Germinal center (tissue), 1 donor: Measurements from ENCODE around the gene SPPL3.

Experiments used
- DNase-seq: peaks from one replicate; pipeline ENCODE4 v3.0.0; 2012; ENCODE audit warnings: mixed read lengths, low spot score

SPPL3 gene

DNA sequence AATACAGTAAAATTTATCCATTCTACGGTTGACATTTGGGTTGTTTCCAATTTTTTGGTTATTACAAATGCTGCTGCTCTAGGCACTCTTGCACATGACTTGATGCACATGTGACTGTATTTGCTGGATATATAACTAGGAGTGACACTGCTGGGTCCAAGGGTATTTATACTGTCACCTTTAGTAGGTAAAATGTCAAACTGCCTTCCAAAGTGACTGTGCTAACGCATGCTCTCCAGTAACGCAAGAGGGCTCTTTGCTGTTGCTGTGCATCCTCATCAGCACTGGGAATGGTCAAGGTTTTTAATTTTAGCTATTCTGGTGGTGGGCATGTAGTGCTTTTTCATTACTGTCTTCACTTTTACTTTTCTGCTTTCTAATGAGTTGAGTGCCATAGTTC lies 116.3 kb downstream of the SPPL3 start:
- no peak for DNase-seq

DNA sequence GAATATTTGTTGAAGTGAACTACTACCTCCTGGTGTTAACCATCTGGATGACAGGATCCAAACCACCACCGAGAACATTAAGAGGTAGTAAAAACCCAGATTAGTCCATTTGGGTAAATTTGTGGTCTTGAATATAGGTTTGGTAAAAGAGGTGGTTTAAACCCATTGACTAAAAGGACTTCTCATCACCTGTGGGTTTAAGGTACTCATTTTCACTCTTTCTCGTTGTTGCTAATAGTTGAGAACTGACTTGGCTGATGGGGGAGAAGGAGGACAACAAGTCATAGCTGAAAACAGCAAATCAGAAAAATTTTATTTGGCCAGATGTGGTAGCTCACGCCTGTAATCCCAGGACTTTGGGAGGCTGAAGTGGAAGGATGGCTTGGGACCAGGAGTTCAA lies 119.4 kb downstream of the SPPL3 start:
- no peak for DNase-seq

DNA sequence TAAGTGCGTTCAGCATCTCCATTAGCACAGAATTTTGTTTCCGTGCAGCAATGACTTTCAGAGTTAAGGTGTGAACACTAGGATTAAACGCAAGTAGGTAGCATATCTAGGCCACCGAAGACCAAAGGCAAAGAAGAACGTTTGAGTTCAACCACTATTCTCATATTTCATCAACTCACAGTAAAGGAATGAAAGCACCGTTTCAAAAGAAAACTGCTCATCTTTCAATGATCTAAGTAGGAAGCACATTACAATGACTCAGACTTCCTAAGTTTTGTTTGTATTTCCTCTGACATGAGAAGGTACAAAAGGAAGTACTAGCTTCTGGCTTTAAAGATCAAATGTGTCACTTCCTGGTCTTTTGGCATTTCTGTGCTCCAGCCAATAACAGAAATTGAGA lies 121.0 kb downstream of the SPPL3 start:
- no peak for DNase-seq

DNA sequence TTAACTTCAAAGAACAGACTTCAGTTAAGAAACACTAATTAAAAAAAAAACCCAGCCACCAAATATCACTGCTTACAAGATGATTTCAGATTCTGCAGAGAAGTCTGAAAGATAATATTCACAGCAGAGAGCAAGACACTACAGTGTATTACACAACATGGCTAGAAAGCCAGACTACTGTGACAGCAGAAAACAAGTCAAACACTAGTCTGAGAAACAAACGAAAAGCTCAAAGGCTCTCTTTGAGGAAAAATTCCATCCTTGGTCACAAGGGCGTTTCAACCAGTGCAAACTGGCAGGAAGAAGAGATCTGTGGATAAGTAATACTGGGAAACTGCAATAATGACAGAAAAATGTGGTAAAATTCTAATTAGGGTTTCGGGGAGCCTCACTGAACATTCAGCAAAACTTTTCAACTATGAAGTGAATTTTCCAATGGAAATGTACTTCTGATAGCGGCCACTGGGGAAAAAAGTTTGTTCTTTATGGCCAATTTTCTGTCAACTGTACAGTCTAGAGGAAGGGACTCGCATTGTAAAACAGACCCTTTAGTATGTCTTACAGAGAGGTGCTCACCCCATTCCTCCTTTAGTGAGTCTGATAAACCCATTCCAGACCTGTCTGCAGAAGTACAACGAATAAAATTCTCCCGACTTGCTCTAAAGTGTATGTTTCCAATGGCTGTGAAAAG lies 128.2 kb downstream of the SPPL3 start:
- no peak for DNase-seq

DNA sequence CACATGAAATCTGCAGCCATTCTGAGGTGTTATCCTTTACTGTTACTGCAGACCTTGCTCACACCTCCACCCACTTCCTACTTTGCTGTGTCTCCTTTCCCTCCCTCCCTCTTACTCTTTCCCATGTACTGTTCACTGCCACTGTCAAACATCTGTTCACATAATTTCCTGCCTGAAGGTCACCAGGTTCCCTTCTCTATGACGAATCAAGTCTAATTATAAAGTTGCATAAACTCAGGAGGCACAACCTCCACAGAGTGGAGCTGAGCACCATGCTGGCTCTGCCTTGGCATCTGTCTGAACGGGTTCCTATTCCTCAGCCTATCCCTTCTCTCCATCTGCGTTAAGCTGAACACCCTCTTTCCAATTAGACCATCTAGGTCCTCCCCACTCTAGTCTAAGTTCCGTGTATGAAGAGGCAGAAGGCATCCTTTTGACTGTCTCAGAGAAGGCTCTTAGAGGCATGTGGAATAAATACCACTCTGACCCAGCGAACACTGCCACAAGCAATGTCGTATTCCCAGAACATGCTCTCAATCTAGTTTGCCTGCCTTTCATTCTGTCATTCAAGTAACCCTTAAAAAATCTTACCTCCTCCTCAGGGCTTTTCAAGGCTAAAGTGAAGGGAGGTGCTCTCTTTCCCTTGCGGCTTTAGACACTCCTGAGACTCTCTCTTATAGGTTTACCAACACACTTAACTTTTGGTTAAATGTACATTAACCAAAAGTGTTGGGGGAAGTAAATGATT lies 129.8 kb downstream of the SPPL3 start:
- no peak for DNase-seq

DNA sequence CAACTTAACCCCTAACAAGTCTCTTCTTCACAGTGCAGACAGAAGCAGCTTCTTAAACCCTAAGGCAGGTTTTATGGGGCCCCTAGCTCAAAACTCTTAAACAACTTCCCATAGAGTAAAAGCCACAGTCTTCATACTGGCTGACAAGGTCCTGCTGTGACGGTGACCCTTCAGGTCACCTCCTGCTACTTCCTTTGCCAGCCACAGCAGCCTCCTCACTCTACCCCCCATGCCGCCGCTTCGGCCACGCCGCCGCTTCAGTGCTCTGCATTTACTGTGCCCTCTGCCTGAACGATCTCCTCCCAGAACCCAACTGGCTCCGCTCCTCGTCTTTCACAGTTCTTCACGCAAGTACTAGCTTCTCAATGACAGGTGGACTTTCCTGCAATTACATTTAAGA lies 133.1 kb downstream of the SPPL3 start:
- no peak for DNase-seq

DNA sequence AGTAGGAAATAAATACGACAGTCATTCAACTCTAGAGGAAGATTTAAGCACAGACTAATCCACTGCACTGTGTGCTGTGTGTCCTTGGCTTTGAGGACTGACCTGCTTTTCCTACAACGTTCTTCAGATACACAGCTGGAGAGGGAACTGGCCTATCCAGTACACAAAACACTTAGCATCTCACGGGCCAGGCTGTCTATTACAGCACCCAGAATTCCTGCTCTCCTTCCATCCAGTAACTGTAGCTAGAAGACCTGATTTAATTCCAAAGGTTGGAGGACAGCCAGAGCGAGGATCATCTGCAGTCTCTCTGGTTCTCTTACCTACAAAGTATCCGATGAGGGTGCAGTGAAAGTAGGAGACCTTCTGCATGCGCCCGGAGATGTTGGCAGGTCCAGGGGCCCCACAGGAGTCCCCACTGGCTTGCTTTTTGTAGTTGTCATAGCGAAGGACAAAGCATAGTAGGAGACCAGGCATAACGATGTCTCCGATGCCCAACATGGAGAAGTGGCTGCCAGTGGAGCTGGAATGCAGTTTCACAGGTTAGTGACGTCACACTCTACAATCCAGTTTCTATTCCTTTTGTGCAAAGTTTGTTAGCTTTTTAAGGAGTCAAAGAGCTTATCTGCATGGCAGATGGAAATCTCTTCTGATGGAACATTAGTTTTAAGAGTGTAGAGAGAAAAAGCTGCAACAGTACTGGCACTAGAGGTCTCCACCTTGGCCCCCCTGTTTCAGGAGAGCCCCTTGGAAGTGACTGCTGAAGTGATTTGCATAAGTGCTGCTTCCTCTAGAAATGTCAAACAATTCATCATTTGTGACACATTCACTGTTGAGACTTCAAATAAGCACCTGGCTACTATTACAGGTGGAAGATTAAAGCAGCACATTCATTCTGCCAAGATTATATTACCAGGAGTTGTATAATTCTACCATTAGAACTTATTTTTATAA lies 136.8 kb downstream of the SPPL3 start:
- DNase-seq, result peak; percentile 18

DNA sequence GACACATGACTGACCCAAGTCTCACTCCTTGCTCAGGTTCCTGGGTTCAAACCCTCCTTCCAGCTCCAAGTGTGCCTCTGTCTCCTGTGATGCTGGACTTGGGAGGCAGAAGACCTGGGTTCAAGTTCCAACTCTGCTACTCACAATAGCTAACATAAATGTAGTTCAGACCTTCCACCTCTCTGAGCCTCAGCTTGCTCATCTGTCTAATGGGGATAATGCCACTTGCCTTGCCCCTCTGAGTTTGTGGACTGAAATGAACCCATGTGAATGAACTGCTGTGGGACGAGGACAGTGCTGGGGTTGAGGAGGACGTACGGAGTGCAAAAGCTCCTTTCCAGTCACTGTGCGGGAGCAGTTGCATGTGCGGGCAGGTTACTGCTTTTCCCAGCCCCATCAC lies 137.6 kb downstream of the SPPL3 start:
- DNase-seq, result no peak

DNA sequence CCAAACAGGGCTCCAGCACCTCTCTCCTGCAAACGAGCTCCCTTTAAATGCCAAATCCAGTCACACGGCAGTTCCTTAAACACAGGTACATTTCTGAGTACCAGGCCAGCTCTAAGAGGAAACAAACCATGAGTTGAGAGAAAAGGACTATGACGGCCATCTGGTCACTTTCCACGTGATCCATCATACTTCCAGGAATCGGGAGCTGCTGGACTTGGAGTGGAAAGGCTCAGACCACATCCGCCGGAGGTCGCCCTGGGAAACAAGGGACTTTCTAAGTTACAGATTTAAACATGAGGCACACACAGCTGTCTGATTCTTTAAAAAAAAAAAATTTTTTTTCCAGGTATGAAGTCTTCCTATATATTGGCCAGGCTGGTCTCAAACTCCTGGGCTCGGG lies 139.3 kb downstream of the SPPL3 start:
- no peak for DNase-seq

DNA sequence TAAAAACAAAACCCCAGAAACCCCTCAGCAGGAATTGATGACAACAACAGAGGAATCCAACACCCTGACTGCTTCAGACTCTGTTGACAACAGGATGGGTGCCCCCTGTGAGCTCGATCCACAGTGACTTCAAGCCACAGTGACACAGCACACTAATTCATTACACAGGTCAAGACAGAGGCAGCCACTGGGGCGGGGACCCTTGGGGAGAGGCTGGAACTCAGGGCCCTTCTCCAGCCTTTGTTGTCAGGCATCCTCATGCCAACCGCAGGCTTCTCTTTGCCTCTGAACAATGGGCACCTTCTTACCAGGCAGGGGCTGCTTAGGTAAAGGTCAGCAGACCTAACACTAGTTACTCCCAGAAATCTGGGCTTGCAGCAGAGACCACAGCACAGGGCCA lies 140.9 kb downstream of the SPPL3 start:
- DNase-seq, result no peak

DNA sequence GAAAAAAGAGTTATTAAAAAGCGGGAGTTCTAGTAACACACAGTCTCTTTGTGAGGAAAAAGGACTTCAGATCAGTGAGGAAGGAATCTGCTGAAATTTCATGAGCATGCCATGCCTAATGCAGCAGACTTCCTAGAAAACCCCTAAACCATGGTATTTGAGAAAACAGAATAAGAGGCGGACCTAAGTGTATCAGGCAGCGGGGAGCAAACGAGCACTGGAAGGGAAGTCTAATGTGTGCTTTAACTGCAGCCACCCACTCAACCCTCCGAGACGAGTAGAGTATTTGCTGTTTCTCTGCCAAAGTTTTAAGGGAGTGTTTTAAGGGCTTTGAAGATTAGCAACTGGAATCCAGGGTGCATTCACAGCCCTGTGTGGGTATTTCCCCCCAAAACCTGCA lies 142.1 kb downstream of the SPPL3 start:
- no peak for DNase-seq

DNA sequence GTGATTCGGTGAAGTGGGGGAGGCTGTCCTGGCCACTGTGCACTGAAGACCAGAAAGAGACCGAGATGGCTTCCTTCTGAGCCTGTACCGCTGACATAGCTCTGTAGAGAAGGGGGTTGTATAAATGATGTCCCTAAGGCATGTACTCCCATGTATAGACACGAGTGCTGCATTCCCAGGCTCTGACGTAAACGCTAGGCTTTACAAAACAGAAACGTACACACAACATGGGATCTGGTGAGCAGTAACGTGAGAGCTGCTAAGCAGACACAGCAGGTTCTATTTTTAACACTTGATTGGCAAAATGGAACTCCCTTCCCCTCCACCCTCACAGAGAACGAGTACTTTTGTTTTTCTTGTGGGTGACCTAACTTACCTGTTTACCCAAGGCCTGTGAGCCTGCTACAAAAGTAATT lies 142.6 kb downstream of the SPPL3 start:
- no peak for DNase-seq

DNA sequence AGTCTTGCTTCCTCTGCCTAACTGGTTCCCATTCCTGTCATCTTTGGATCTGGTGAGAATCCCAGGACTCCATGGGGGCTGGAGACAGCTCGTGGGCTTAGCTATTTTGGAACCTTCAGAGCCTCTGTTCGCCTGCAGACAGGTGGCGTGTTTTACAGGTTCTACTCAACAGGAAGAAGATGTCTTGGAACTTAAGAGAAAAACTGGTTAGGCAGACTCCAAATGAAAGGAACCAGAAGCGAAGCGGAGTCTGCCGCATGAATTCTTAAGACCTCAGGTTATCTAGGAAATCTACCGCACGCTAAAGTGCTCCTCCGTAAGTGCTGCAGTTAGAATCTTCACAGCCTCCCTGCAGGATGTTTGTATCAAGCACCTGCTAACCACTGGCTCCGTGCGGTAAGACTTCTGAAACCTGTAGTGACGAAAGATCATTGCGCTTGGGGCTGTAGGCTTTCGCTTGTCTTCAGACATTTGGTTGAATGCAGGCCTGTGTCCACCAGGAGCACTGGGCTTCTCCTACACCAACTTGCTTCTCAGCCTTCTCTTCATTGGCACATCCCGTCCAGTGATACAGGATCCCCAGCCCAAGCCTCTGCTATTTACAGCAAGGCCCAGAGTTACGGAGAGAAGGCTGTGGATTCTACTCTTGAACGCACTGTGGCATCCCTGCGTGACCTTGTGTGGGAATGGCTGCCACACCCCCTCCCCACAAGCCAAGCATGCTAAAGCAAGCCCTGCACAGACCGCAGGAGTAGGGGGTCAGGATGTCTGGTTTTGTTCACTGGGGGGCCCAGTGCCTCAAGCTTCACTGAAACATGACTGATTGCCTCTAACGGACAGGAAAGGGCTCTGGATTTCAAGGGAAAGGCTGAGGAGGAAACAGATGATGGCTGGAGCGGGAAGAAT lies 143.6 kb downstream of the SPPL3 start:
- DNase-seq, result no peak

DNA sequence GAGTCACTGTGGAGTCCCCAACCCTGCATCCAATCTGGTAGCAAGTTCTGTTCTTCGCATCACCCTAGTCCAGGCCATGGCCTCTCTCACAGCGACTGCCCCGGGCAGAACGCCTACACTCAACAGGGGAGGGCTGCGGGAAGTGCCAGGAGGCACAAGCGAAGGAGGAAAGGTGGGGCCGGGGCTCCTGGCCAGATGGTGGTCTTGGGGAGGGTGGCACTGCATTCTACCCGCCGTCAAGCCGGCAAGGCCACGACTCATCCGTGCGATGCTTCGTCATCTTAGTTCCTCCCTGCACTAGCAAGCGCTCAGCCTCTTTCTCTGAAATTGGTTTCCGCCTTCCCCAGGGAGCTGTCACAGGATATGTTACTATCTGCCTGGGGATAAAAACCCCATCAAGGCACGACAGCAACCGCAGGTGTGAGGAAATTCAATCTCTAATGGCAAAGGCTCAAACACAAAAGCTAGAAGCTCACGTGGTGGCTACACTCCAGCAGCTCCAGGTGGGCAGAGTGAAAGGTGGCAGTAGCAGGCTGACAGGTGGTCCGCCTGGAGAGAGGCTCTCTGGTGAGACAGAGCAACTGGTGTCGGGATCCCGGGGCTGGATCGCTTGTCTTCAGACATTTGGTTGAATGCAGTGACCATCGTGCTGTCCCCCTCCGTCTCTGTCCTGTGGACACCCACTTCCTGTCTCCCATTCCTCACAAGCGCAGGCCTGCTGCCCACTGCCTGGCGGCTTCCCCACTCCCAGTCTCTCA lies 144.4 kb downstream of the SPPL3 start:
- no peak for DNase-seq

DNA sequence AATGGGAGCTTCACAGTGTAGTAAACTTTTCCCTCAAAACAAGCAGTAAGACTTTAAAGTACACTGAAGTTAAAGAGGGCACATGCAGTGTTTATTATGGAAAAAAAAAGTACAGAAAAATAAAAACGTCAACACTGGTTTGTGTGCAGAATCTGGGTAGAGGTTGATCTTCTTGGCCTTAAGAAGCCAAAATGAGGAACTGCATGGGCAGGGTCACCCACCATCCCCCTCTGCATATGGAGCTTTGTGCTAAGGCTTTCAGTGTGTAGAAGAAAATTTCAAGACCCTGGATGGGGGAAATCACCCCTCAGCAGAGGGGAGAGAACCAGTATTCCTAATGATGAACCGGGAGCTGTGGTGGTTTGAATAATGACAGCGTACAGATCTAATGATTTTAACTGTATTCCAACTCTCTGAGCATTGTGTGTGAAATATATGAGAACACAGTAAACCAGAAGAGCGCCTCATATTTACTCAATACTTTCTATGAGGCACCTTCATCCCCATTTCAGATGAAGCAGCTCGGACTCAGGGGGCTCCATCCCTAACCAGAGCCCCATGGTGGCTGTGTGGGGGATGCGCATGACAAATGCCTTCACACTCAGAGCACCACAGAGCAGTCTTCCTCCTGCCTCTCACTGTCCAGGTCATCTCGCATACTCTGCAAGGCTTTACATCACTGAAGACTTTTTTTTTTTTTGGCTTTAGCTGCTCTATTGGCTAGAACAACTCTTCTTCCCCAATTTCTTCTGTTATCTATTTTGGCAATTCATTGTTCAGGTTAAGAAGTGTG lies 145.2 kb downstream of the SPPL3 start:
- no peak for DNase-seq

DNA sequence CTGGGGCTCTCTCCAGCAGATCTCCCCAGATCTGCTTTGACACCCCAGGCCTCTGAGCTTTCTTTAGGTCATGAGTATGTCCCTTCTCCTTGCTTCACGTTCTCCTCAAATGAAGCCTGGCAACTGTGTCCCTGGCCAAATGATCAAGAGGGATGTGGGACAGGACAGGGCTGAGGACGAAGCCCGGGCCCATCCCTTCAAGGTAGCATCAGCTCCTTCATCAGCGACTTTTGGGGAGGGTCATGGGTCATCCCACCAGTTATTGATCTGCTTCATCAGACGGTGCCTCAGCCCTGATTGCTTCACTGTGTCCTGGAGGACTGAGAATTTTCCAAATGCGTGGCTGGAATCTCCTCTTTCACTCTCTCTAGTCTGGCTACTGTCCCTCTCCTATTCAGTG lies 146.2 kb downstream of the SPPL3 start:
- DNase-seq, result no peak

DNA sequence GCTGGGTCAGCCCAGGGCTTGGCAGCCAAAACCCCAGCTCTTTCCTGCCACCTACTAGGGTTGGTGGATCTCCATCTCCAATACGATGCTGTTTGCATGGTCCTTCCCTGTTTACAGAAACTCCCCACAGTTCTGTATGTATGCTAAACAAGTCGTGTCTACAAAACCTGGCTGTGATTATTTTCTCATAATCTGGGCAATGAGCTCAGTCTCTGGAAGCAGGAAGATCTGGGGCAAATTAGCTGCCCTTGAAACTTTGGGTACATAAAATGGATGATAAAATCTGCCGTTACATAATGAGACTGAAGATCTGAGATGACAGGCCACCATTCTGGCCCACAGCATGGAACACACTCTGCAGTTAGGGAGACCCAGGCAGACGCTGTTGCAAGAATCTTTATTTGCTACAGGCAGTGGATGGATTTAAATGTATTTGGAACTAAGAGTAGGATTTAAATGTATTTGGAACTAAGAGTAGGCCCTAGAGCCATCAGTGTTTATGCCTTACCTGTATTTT lies 146.9 kb downstream of the SPPL3 start:
- no peak for DNase-seq

DNA sequence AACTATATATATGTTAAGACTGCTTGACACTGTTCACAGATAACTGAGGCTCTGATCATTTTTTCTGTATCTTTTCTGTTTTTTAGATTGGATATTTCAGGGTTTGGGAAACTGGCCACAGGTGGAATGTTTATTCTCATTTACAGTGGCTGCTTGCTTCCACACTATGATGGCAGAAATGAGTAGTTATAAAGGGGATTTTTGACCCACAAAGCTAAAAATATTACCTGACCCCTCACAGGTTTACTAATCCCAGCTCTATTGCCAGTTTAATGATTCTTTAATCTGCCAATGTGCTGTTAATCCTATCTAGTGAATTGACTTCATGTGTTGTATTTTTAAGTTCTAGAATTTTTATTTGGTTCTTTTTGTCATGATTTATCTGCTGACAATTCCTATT lies 148.9 kb downstream of the SPPL3 start:
- no peak for DNase-seq

DNA sequence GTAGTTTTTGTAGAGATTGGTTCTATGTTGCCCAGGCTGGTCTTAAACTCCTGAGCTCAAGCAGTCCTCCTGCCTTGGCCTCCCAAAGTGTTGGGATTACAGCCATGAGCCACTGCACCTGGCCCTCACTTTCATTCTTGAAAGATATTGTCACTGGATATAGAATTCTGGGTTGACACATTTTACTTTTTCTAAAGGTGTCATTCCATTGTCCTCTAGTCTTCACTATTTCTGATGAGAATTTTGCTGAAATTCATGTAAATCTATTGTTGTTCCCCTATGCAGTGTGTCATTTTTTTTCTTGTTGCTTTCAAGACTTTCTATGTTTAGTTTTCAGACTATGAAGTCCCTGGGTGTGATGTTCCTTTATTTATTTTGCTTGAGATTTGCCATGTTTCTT lies 149.4 kb downstream of the SPPL3 start:
- DNase-seq, result no peak

DNA sequence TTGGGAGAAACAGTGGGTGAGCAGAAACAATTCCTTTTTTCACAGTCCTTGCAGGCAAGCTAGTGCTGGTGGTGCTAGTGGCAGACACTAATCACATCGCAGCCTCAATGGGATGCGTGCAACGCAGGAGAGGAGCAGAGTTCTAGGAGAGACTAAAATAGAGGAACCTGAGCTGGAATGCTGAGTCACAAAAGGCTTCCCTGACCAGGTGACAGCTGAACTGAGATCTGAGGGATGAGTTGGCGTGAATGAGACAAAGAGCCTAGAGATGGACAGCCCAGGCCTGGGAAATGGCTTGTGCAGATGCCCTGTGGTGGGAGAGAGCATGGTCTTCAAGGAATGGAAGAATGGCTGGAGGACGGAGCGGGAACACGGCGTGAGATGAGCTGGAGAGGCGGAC lies 152.8 kb downstream of the SPPL3 start:
- DNase-seq, result no peak
